ENCODE data around the gene OR5A1. TPM values are rescaled to one million over a fixed set of nuclear protein-coding genes. Genes with fewer than 3 reads are reported as not detected.
"Not testable (repeated sequence)": the region's sequence is repeated elsewhere in the genome, so short reads cannot be mapped to it uniquely, and the experiment has no call there.

OR5A1 gene
- total and polyA plus RNA-seq, 8 donors, result 0.01 to 0.04 (median 0.03) TPM; not detected in 4

DNA sequence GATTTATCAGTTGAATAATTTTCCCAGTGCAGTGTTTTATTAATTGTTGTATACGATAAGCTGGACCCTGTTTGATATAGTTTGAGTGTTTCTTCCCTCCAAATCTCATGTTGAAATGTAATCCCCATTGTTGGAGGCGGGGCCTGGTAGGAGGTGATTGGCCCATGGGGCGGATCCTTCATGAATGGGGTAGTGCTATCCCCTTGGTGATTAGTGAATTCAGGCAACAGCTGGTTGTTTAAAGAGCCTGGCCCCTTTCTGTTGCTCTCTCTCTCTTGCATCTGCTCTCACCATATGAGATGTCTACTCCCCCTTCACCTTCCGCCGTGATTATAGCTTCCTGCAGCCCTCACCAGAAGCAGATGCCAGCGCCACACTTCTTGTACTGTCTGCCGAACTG is 1.5 kb downstream of the OR5A1 start:
- ATAC-seq (no peak), DNase-seq (no peak)
- intact Hi-C loops (cut with DNase I), result no loop called here
- no peaks in the 10 kb centered on the region for H3K36me3 ChIP-seq
- TF ChIP-seq CTCF (IDR thresholded peaks at IDR 0.05), result no peak
- H3K27ac ChIP-seq, result no peak overlapping the region
- no peaks in the 10 kb centered on the region for H3K9me3 ChIP-seq
- H3K4me3 ChIP-seq, result no peak overlapping the region
- no peaks in the 10 kb centered on the region for H3K27me3 ChIP-seq
- H3K4me1 ChIP-seq, result no peaks in the 10 kb centered on the region

- intact Hi-C loops (cut with DNase I); H3K27me3 ChIP-seq; H3K9me3 ChIP-seq; ATAC-seq; H3K27ac ChIP-seq; H3K4me3 ChIP-seq; H3K4me1 ChIP-seq; DNase-seq; H3K36me3 ChIP-seq: not testable (repeated sequence)
Measured at GRCh38 chr11:59445624-59446023, 9.4 kb downstream of the OR5A1 start.

GRCh38 chr11:59448484-59448883 is 12.2 kb downstream of the OR5A1 start:
- H3K27ac ChIP-seq, result no peak overlapping the region
- no peaks in the 10 kb centered on the region for H3K4me1 ChIP-seq
- ATAC-seq, result no peak
- peaks cover 0 to 6% of the 10 kb centered on the region in 2 donors for H3K9me3 ChIP-seq
- intact Hi-C loops (cut with DNase I), result no loop called here
- TF ChIP-seq CTCF (IDR thresholded peaks at IDR 0.05), result no peak
- DNase-seq, result no peak
- H3K36me3 ChIP-seq, result no peaks in the 10 kb centered on the region
- H3K4me3 ChIP-seq, result no peak overlapping the region
- no peaks in the 10 kb centered on the region for H3K27me3 ChIP-seq

DNA sequence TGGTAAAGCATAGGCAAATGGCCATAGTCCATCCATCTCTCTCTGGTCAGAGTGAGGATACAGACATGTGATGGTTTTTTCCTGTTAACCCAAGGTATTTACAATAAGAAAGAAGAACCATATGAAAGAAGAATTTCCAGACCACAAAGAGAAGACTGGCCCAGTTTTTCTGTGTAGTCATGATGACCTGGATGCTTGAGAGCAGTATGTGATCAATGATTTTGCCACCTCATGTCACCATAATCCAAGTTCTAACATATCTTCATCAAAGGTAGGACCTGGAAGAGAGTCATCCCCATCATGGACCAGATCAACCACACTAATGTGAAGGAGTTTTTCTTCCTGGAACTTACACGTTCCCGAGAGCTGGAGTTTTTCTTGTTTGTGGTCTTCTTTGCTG is 20.4 kb downstream of the OR5A1 start, which contains the start of gene OR4D6:
OR4D6 (plus strand) TSS at position 301 of the 400 bp plus-strand sequence; CDS start at position 301, 0 bp downstream.
- Histone ChIP-seq H3K4me3 (no peak within 1 kb of the TSS), H3K4me1 (no peaks in the 10 kb centered on the region), H3K27me3 (no peaks in the 10 kb centered on the region), H3K36me3 (no peaks in the 10 kb centered on the region), H3K9me3 (no peaks in the 10 kb centered on the region), H3K27ac (no peak within 1 kb of the TSS)
- intact Hi-C loops (cut with DNase I), result no loop called here
- no peak for TF ChIP-seq CTCF (IDR thresholded peaks at IDR 0.05)
- ATAC-seq, result no peak
- DNase-seq, result no peak

DNA sequence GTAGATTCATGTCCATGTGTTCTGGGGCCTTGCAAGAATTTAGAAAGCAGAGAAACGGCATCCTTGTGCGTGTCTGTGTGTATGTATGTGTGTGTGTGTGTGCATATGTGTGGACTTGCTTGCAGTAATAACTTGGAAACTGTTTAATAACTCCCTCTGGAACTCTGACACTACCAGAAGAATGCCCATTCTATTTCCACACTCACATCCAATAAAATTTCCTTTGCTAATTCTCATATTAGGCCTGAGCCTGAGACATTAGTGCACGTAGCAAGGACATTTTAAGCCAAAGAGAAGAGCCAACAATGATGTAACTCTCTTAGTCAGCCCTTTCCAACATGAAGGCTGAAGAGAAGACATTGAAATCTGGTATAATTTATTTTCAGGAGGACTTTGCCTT is 23.6 kb downstream of the OR5A1 start:
- TF ChIP-seq CTCF (IDR thresholded peaks at IDR 0.05), result no peak
- no peak for ATAC-seq
- Histone ChIP-seq H3K9me3 (no peaks in the 10 kb centered on the region), H3K4me1 (no peaks in the 10 kb centered on the region), H3K27ac (no peak overlapping the region), H3K27me3 (no peaks in the 10 kb centered on the region), H3K36me3 (no peaks in the 10 kb centered on the region), H3K4me3 (no peak overlapping the region)
- intact Hi-C loops (cut with DNase I), result no loop called here
- no peak for DNase-seq

- peak in 1 of 4 donors; percentile 19 for DNase-seq
- Histone ChIP-seq H3K27me3 (no peaks in the 10 kb centered on the region), H3K36me3 (no peaks in the 10 kb centered on the region), H3K9me3 (no peaks in the 10 kb centered on the region), H3K4me1 (no peaks in the 10 kb centered on the region), H3K4me3 (no peak overlapping the region), H3K27ac (no peak overlapping the region)
- intact Hi-C loops (cut with DNase I), result no loop called here
- TF ChIP-seq CTCF (IDR thresholded peaks at IDR 0.05), result no peak
- ATAC-seq, result peak; percentile 30
Measured at GRCh38 chr11:59463190-59463641, 26.9 kb downstream of the OR5A1 start.
